GM12878 (cell line): ENCODE data around the gene BICD1. TPM values are rescaled to one million over a fixed set of nuclear protein-coding genes. Genes with fewer than 3 reads are reported as not detected.

Experiments
- ATAC-seq: fragments of 200-7000 bp; cut with Tn5 transposase; 3 replicates; pipeline ENCODE4 v1.9.1; 2020; ENCODE audit warnings: mild to moderate bottlenecking, moderate library complexity
- BruUV-seq: library from RNA; stranded (reverse); fragments of 400-500 nt; replicated peaks from 2 replicates; lab custom pipeline; 2021; lab: Mats Ljungman, UMichigan
- CTCF ChIA-PET: fragments of 300-600 bp; sonication (Branson Sonifier 250); formaldehyde crosslinking; extraction: SDS; loops from one replicate; lab custom pipeline; 2021; ENCODE audit warnings: inconsistent platforms; lab: Yijun Ruan, JAX
- POLR2A ChIA-PET: fragments of 350-600 bp; formaldehyde crosslinking; extraction: SDS; loops from one replicate; lab custom pipeline; 2021; ENCODE audit warnings: inconsistent platforms; lab: Charles Lee
- RAD21 ChIA-PET: fragments of 300-600 bp; sonication (Branson Sonifier 250); formaldehyde crosslinking; loops from one replicate; lab custom pipeline; 2023; ENCODE audit warnings: antibody characterized with exemption; ENCODE audit not compliant: unreplicated experiment; lab: Charles Lee
- SMC1A ChIA-PET: fragments of 300-600 bp; sonication (Branson Sonifier 250); formaldehyde crosslinking; loops from one replicate; lab custom pipeline; 2023; ENCODE audit not compliant: unreplicated experiment, uncharacterized antibody; lab: Charles Lee
- DNase-seq: peaks from one replicate; pipeline ENCODE4 v3.0.0-alpha.2; 2011; ENCODE audit warnings: low read depth, low spot score
- FAIRE-seq: peaks from 3 replicates; lab custom pipeline; 2011; peaks lifted over from hg19 to GRCh38; lab: Jason Lieb, UNC
- H2AFZ ChIP-seq: 2 replicates; pipeline ENCODE4 v1.6.0; 2011; ENCODE audit warnings: low read depth, low read length, control low read depth; ENCODE audit not compliant: control insufficient read depth
- H3K27ac ChIP-seq: 2 replicates; pipeline ENCODE4 v1.5.1; 2011; ENCODE audit warnings: control low read depth; ENCODE audit not compliant: control insufficient read depth, insufficient read depth
- H3K27me3 ChIP-seq, 2 experiments: replicated peaks in 1 of 2; 2 replicates each; pipeline versions ENCODE4 v1.6.0 to v1.6.1; 2011; ENCODE audit warnings: low read length in 1 of 2; ENCODE audit not compliant: control insufficient read depth in 2 of 2, insufficient read depth in 2 of 2
- H3K36me3 ChIP-seq, 2 experiments: 2 replicates each; pipeline ENCODE4 v1.5.1; 2011; ENCODE audit warnings: low read length in 1 of 2; ENCODE audit not compliant: control insufficient read depth in 2 of 2, insufficient read depth in 2 of 2
- H3K4me1 ChIP-seq: 2 replicates; pipeline ENCODE4 v1.6.1; 2011; ENCODE audit warnings: mild to moderate bottlenecking, low read length, moderate library complexity, mixed read lengths; ENCODE audit not compliant: control insufficient read depth, insufficient read depth
- H3K4me2 ChIP-seq: 2 replicates; pipeline ENCODE4 v1.6.0; 2011; ENCODE audit warnings: control low read depth; ENCODE audit not compliant: control insufficient read depth, insufficient read depth
- H3K4me3 ChIP-seq: fragments of 200-600 bp; sonication (generic); 2 replicates; pipeline ENCODE4 v1.5.1; 2016
- H3K79me2 ChIP-seq: 2 replicates; pipeline ENCODE4 v1.6.0; 2011; ENCODE audit warnings: low read length; ENCODE audit not compliant: control insufficient read depth, insufficient read depth
- H3K9ac ChIP-seq: 2 replicates; pipeline ENCODE4 v1.8.0; 2011; ENCODE audit warnings: low read length, control low read depth, mixed read lengths; ENCODE audit not compliant: control insufficient read depth, insufficient read depth
- H3K9me3 ChIP-seq: replicated peaks from 3 replicates; pipeline ENCODE4 v1.5.1; 2011; ENCODE audit warnings: mild to moderate bottlenecking, low read length; ENCODE audit not compliant: control insufficient read depth, insufficient read depth
- H4K20me1 ChIP-seq: 2 replicates; pipeline ENCODE4 v1.6.0; 2011; ENCODE audit not compliant: control insufficient read depth, insufficient read depth
- ATF7 ChIP-seq: fragments of 450-650 bp; IDR thresholded peaks from 2 replicates; pipeline ENCODE4 v1.6.1; 2016; ENCODE audit warnings: low read depth, mild to moderate bottlenecking
- DPF2 ChIP-seq: fragments of 450-650 bp; IDR thresholded peaks from 2 replicates; pipeline ENCODE4 v1.6.1; 2017; ENCODE audit warnings: mild to moderate bottlenecking
- HDAC6 ChIP-seq: fragments of 200-600 bp; sonication (generic); IDR thresholded peaks from one replicate; pipeline ENCODE4 v1.8.0; 2017; ENCODE audit warnings: antibody characterized with exemption; ENCODE audit not compliant: unreplicated experiment
- RUNX3 ChIP-seq: IDR thresholded peaks from 2 replicates; pipeline ENCODE4 v1.6.1; 2012; ENCODE audit warnings: low read length, inconsistent platforms
- SREBF1 ChIP-seq: IDR thresholded peaks from 2 replicates; pipeline ENCODE4 v1.6.1; 2012; ENCODE audit warnings: mild to moderate bottlenecking, low read length
- STAT1 ChIP-seq: fragments of 450-650 bp; conservative IDR thresholded peaks from 2 replicates; pipeline ENCODE4 v1.6.1; 2014; ENCODE audit warnings: antibody characterized with exemption, mild to moderate bottlenecking
- WGBS: methylation state at CpG from one replicate; pipeline ENCODE4 v1.1.6; 2016; ENCODE audit warnings: low lambda C conversion rate; ENCODE audit not compliant: insufficient replicate concordance, insufficient coverage; ENCODE audit errors: missing lambda C conversion rate; 5-methylcytosine and 5-hydroxymethylcytosine counted together
- in situ Hi-C: fragments of 300-500 bp; cut with MboI; formaldehyde crosslinking; loops from 9 replicates; pipeline ENCODE4 v1.14.3; 2018; ENCODE audit warnings: mixed read lengths
- intact Hi-C: fragments of 100-400 bp; cut with micrococcal nuclease; formaldehyde crosslinking; loops from one replicate; pipeline ENCODE4 v1.14.2; 2022; ENCODE audit not compliant: unreplicated experiment
- polyA plus RNA-seq, 11 experiments: library from polyadenylated mRNA; depleted of rRNA in 4 of 11; unstranded in 6 of 11; stranded (reverse) in 5 of 11; fragments of >200 nt; fragmentation: Nextera tagmentation in 4 of 11; fragmentation: Illumina TruSeq in 1 of 11; extraction: Ambion mirVana in 4 of 11; extraction: Trizol in 1 of 11; gene quantifications; 1 replicate in 1 of 11; 2 replicates in 10 of 11; pipeline versions ENCODE4 v1.2.1 to v1.2.3, GENCODE V29; 2011 to 2016; ENCODE audit warnings: inconsistent platforms in 2 of 11, missing spikeins in 2 of 11, low read depth in 1 of 11
- total RNA-seq, 4 experiments: library from RNA; depleted of rRNA in 3 of 4; stranded (reverse); fragments of >200 nt in 3 of 4; fragmentation: Illumina TruSeq in 1 of 4; extraction: Trizol in 1 of 4; gene quantifications; 2 replicates each; pipeline versions ENCODE4 v1.2.1 to v1.2.3, GENCODE V29; 2013 to 2021
- TF ChIP-seq, protein P1 (sequence below): fragments of 450-650 bp; formaldehyde crosslinking; IDR thresholded peaks from 2 replicates; pipeline ENCODE4 v1.4.0; 2020; ENCODE audit warnings: mild to moderate bottlenecking, moderate library complexity
- TF ChIP-seq, protein P2 (sequence below), 3 experiments: IDR thresholded peaks in 2 of 3; conservative IDR thresholded peaks in 1 of 3; 2 replicates each; pipeline ENCODE4 v1.5.1; 2011; ENCODE audit warnings: low read depth in 3 of 3, low read length in 3 of 3, mild to moderate bottlenecking in 3 of 3, control low read depth in 2 of 3, moderate library complexity in 2 of 3, inconsistent platforms in 1 of 3, mixed read lengths in 1 of 3; ENCODE audit not compliant: control insufficient read depth in 2 of 3, insufficient read depth in 1 of 3; ENCODE audit errors: extremely low read depth in 1 of 3

BICD1 gene
- total and polyA plus RNA-seq, 10 of the 15 experiments (the other 5 are each of a cell fraction or from before 2014, with no cell fraction given), result 4.7 to 32.5 (median 14.4) TPM

DNA sequence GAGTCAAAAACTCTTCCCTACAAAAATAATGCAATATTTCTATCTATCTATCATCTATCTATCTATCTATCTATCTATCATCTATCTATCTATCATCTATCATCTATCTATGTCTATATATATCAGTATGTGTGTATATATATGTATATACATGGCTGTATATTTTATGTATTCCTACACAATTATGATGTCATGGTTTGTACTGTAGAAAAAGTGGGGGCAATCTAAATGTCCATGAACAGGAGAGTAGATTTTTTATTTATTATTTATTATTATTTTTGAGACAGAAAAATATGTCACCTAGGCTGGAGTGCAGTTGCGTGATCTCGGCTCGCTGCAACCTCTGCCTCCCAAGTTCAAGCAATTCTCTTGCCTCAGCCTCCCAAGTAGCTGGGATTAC is 45.6 kb upstream of the BICD1 start:
- no peaks in the 10 kb centered on the region for H3K27me3 ChIP-seq
- SMC1A ChIA-PET, result interaction anchor here (0.6 to 6.1 kb wide), 9 partner anchors 10 to 408 kb away, joined by 3 to 52 read pairs (median 4); no protein-coding TSS in a partner anchor
- no peak for FAIRE-seq
- no peak overlapping the region for H3K4me3 ChIP-seq
- WGBS, result 98% methylated on average over 3 of the region's 3 CpGs
- H3K9me3 ChIP-seq, result no peaks in the 10 kb centered on the region
- TF ChIP-seq DPF2 (no peak), ATF7 (peak; percentile 24; the same call in 1 of the 2 replicates)
- TF ChIP-seq, all 136 proteins: peak for 1
- no peak for DNase-seq
- intact Hi-C loops, result loop anchor here (2.0 to 10.0 kb wide), 5 partner anchors 76 to 656 kb away; no protein-coding TSS in a partner anchor
- ChIA-PET POLR2A (interaction anchor here (0.6 to 0.9 kb wide), 2 partner anchors 10 to 101 kb away, joined by 3 to 4 read pairs; no protein-coding TSS in a partner anchor), CTCF (interaction anchor here (0.9 to 4.5 kb wide), 22 partner anchors 10 to 658 kb away, joined by 3 to 39 read pairs (median 4); partner anchors contain the start of gene BICD1), RAD21 (interaction anchor here (0.5 to 3.5 kb wide), 17 partner anchors 10 to 408 kb away, joined by 3 to 18 read pairs (median 4); partner anchors contain the start of gene RESF1)
- H3K36me3 ChIP-seq, result no peaks in the 10 kb centered on the region
- H3K79me2 ChIP-seq, result no peaks in the 10 kb centered on the region
- no peak overlapping the region for H2AFZ ChIP-seq
- no peak overlapping the region for H3K4me2 ChIP-seq
- no peak overlapping the region for H3K27ac ChIP-seq
- in situ Hi-C loops, result no loop called here
- BruUV-seq, result no TSS peak
- no peaks in the 10 kb centered on the region for H4K20me1 ChIP-seq
- peaks cover 2% of the 10 kb centered on the region; the same call in 1 of the 2 replicates for H3K4me1 ChIP-seq
- no peak for ATAC-seq
- no peak overlapping the region for H3K9ac ChIP-seq

DNA sequence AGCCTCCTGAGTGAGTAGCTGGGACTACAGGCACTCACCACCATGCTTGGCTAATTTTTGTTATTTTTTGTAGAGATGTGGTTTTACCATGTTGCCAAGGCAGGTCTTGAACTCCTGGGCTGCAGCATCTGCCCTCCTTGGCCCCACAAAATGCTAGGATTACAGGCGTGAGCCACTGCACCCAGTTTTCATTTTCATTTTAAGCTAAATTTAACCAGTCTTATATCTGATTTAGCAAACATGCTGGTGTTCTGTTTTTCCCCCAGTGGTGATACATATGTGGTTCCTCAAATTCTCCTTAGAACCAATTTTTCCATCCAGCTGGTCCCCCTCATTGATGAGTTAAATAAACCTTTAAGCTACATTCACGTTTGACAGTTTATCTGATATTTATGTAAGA is 43.8 kb upstream of the BICD1 start:
- intact Hi-C loops, result loop anchor here (5.0 to 10.0 kb wide), 3 partner anchors 74 to 658 kb away; no protein-coding TSS in a partner anchor

More for the DNA sequence above, 43.8 kb upstream of the BICD1 start:
- ChIA-PET RAD21 (interaction anchor here (0.7 to 3.5 kb wide), 6 partner anchors 43 to 410 kb away, joined by 3 to 18 read pairs (median 6); no protein-coding TSS in a partner anchor), POLR2A (no interaction called here), CTCF (interaction anchor here (0.6 to 4.5 kb wide), 12 partner anchors 9 to 693 kb away, joined by 3 to 39 read pairs (median 4); partner anchors contain the start of gene YARS2), SMC1A (interaction anchor here (0.6 to 6.1 kb wide), 13 partner anchors 13 to 1690 kb away, joined by 3 to 52 read pairs (median 3); partner anchors contain the start of gene YARS2)
- Histone ChIP-seq H3K9ac (no peak overlapping the region), H3K27ac (no peak overlapping the region), H3K27me3 (no peaks in the 10 kb centered on the region), H3K4me2 (no peak overlapping the region; the same call in 1 of the 2 replicates), H3K36me3 (no peaks in the 10 kb centered on the region), H3K4me1 (peaks cover 2% of the 10 kb centered on the region; the same call in 1 of the 2 replicates), H3K4me3 (no peak overlapping the region), H2AFZ (peak overlapping the region; percentile 20; the same call in 1 of the 2 replicates), H4K20me1 (no peaks in the 10 kb centered on the region), H3K9me3 (no peaks in the 10 kb centered on the region), H3K79me2 (no peaks in the 10 kb centered on the region)
- no TSS peak for BruUV-seq
- no peak for DNase-seq
- WGBS, result 2% methylated on average over 2 of the region's 2 CpGs
- ATAC-seq, result peak; percentile 45
- in situ Hi-C loops, result no loop called here
- FAIRE-seq, result no peak
- TF ChIP-seq, protein P1, sequence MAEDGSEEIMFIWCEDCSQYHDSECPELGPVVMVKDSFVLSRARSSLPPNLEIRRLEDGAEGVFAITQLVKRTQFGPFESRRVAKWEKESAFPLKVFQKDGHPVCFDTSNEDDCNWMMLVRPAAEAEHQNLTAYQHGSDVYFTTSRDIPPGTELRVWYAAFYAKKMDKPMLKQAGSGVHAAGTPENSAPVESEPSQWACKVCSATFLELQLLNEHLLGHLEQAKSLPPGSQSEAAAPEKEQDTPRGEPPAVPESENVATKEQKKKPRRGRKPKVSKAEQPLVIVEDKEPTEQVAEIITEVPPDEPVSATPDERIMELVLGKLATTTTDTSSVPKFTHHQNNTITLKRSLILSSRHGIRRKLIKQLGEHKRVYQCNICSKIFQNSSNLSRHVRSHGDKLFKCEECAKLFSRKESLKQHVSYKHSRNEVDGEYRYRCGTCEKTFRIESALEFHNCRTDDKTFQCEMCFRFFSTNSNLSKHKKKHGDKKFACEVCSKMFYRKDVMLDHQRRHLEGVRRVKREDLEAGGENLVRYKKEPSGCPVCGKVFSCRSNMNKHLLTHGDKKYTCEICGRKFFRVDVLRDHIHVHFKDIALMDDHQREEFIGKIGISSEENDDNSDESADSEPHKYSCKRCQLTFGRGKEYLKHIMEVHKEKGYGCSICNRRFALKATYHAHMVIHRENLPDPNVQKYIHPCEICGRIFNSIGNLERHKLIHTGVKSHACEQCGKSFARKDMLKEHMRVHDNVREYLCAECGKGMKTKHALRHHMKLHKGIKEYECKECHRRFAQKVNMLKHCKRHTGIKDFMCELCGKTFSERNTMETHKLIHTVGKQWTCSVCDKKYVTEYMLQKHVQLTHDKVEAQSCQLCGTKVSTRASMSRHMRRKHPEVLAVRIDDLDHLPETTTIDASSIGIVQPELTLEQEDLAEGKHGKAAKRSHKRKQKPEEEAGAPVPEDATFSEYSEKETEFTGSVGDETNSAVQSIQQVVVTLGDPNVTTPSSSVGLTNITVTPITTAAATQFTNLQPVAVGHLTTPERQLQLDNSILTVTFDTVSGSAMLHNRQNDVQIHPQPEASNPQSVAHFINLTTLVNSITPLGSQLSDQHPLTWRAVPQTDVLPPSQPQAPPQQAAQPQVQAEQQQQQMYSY (CRISPR knock-in tag), result no peak
- no peak for TF ChIP-seq HDAC6
- TF ChIP-seq RUNX3, result peak; percentile 26; the same call in 1 of the 2 replicates
- TF ChIP-seq, protein P2, sequence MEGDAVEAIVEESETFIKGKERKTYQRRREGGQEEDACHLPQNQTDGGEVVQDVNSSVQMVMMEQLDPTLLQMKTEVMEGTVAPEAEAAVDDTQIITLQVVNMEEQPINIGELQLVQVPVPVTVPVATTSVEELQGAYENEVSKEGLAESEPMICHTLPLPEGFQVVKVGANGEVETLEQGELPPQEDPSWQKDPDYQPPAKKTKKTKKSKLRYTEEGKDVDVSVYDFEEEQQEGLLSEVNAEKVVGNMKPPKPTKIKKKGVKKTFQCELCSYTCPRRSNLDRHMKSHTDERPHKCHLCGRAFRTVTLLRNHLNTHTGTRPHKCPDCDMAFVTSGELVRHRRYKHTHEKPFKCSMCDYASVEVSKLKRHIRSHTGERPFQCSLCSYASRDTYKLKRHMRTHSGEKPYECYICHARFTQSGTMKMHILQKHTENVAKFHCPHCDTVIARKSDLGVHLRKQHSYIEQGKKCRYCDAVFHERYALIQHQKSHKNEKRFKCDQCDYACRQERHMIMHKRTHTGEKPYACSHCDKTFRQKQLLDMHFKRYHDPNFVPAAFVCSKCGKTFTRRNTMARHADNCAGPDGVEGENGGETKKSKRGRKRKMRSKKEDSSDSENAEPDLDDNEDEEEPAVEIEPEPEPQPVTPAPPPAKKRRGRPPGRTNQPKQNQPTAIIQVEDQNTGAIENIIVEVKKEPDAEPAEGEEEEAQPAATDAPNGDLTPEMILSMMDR (IDR thresholded peaks at IDR 0.05 in 2 of 3, conservative IDR thresholded peaks at IDR 0.05 in 1 of 3; ENCODE audit: control insufficient read depth in 2 of 3, extremely low read depth in 1 of 3, insufficient read depth in 1 of 3, low read depth in 3 of 3, low read length in 3 of 3), result 0 out of 6 replicates have a peak, but pooled peaks of 1 of the 3 experiments have one; percentile 3
- no peak for TF ChIP-seq SREBF1
- no peak for TF ChIP-seq STAT1
